Measurements from ENCODE around the gene GALNT16.

- no peak for TF ChIP-seq CTCF (IDR thresholded peaks at IDR 0.05; ENCODE audit: poor library complexity)
- no peak for TF ChIP-seq EZH2phosphoT487 (IDR thresholded peaks at IDR 0.05; ENCODE audit: low read depth, severe bottlenecking, unreplicated experiment)
Observed at GRCh38 chr14:69337984-69338383, 78.0 kb downstream of the GALNT16 start.
